Astrocyte (in vitro differentiated cells and primary cell): Measurements from ENCODE around the gene WNT11. TPM values are rescaled to one million over a fixed set of nuclear protein-coding genes. Genes with fewer than 3 reads are reported as not detected.

Experiments
- DNase-seq: peaks from one replicate; pipeline ENCODE4 v3.0.0-alpha.2; 2010; ENCODE audit warnings: low read depth
- FAIRE-seq: peaks from 2 replicates; lab custom pipeline; 2011; peaks lifted over from hg19 to GRCh38; lab: Jason Lieb, UNC
- H2AFZ ChIP-seq: 2 replicates; pipeline ENCODE4 v1.6.0; 2012; ENCODE audit warnings: low read depth, low read length, inconsistent platforms
- H3K27ac ChIP-seq: 2 replicates; pipeline ENCODE4 v1.5.1; 2011; ENCODE audit warnings: low read depth, low read length, inconsistent platforms
- H3K27me3 ChIP-seq: 2 replicates; pipeline ENCODE4 v1.6.0; 2011; ENCODE audit warnings: low read length, inconsistent platforms; ENCODE audit not compliant: insufficient read depth
- H3K36me3 ChIP-seq: 2 replicates; pipeline ENCODE4 v1.5.1; 2011; ENCODE audit warnings: low read length, inconsistent platforms; ENCODE audit not compliant: insufficient read depth
- H3K4me1 ChIP-seq: 2 replicates; pipeline ENCODE4 v1.5.1; 2011; ENCODE audit warnings: low read length, inconsistent platforms; ENCODE audit not compliant: insufficient read depth
- H3K4me2 ChIP-seq: 2 replicates; pipeline ENCODE4 v1.6.0; 2012; ENCODE audit warnings: low read length, inconsistent platforms
- H3K4me3 ChIP-seq: 2 replicates; pipeline ENCODE4 v1.5.1; 2011; ENCODE audit warnings: low read depth, mild to moderate bottlenecking, low read length, inconsistent platforms; ENCODE audit not compliant: insufficient read depth
- H3K79me2 ChIP-seq: 2 replicates; pipeline ENCODE4 v1.6.0; 2012; ENCODE audit warnings: mild to moderate bottlenecking, low read length, inconsistent platforms; ENCODE audit not compliant: insufficient read depth
- H3K9ac ChIP-seq: 2 replicates; pipeline ENCODE4 v1.6.0; 2012; ENCODE audit warnings: mild to moderate bottlenecking, low read length, inconsistent platforms
- H3K9me3 ChIP-seq: 2 replicates; pipeline ENCODE4 v1.5.1; 2012; ENCODE audit warnings: low read depth, mild to moderate bottlenecking, low read length, inconsistent platforms; ENCODE audit not compliant: insufficient read depth
- H4K20me1 ChIP-seq: 2 replicates; pipeline ENCODE4 v1.6.0; 2012; ENCODE audit warnings: low read length, inconsistent platforms; ENCODE audit not compliant: insufficient read depth
- H3K27ac Mint-ChIP-seq: one replicate; pipeline ENCODE4 v1.8.0; 2021; ENCODE audit warnings: mild to moderate bottlenecking, mixed read lengths; ENCODE audit not compliant: unreplicated experiment
- H3K27me3 Mint-ChIP-seq: one replicate; pipeline ENCODE4 v1.8.0; 2021; ENCODE audit warnings: low read depth, mixed read lengths; ENCODE audit not compliant: unreplicated experiment
- H3K36me3 Mint-ChIP-seq: one replicate; pipeline ENCODE4 v1.8.0; 2021; ENCODE audit warnings: low read depth, mixed read lengths; ENCODE audit not compliant: unreplicated experiment
- H3K4me1 Mint-ChIP-seq: one replicate; pipeline ENCODE4 v1.8.0; 2021; ENCODE audit warnings: low read depth, mixed read lengths; ENCODE audit not compliant: unreplicated experiment
- H3K4me3 Mint-ChIP-seq: one replicate; pipeline ENCODE4 v1.8.0; 2021; ENCODE audit warnings: mild to moderate bottlenecking, moderate library complexity, mixed read lengths; ENCODE audit not compliant: unreplicated experiment
- H3K9me3 Mint-ChIP-seq: one replicate; pipeline ENCODE4 v1.8.0; 2021; ENCODE audit warnings: mild to moderate bottlenecking, mixed read lengths; ENCODE audit not compliant: unreplicated experiment
- CTCF ChIP-seq: IDR thresholded peaks from 2 replicates; pipeline ENCODE4 v1.5.1; 2011; ENCODE audit warnings: low read depth, mild to moderate bottlenecking, inconsistent platforms, low read length, moderate library complexity; ENCODE audit not compliant: insufficient read depth
- EZH2 ChIP-seq: IDR thresholded peaks from 2 replicates; pipeline ENCODE4 v1.6.1; 2012; ENCODE audit warnings: mild to moderate bottlenecking, low read length, inconsistent platforms; ENCODE audit not compliant: insufficient read depth
- total RNA-seq: library from RNA; stranded (reverse); gene quantifications from 2 replicates; pipeline ENCODE4 v1.2.1, GENCODE V29; 2021

WNT11 gene
- total RNA-seq, 1 donor from 2014 or later: 1.3 TPM

DNA sequence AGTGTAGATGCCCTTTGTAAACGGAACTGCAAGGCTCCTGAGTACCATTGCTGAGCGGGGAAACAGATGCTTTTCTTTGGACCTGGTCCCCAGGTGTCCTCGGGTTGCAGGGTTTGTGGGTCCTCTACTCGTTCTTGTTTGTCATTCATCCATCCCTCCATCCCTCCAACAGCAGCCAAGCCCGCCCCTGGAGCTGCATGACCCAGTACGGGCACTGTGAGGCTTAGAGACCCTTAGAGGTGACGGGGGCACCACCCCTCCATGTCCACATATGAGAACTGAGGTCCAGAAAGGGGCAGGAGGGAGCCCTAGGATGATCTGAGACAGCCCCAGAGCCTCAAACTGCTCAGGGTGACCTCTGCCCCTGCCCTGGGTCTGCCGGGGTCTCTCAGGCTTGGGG, 45.4 kb downstream of the WNT11 start:
- Mint-ChIP-seq H3K27ac (no peak overlapping the region), H3K9me3 (peaks cover 2% of the 10 kb centered on the region), H3K4me1 (no peaks in the 10 kb centered on the region), H3K27me3 (peaks cover 61% of the 10 kb centered on the region), H3K36me3 (no peaks in the 10 kb centered on the region), H3K4me3 (no peak overlapping the region)
- Histone ChIP-seq H3K9me3 (no peaks in the 10 kb centered on the region), H3K79me2 (no peaks in the 10 kb centered on the region), H3K4me3 (no peak overlapping the region), H3K27ac (no peak overlapping the region), H3K4me2 (no peak overlapping the region), H4K20me1 (no peaks in the 10 kb centered on the region), H3K27me3 (no peaks in the 10 kb centered on the region), H3K4me1 (no peaks in the 10 kb centered on the region), H3K36me3 (no peaks in the 10 kb centered on the region), H2AFZ (no peak overlapping the region), H3K9ac (no peak overlapping the region)
- TF ChIP-seq EZH2 (no peak), CTCF (no peak)
- DNase-seq (no peak), FAIRE-seq (no peak)

GRCh38 chr11:76159983-76160661, 46.2 kb downstream of the WNT11 start:
- Histone ChIP-seq H3K36me3 (no peaks in the 10 kb centered on the region), H3K27ac (no peak overlapping the region), H3K9me3 (no peaks in the 10 kb centered on the region), H3K27me3 (no peaks in the 10 kb centered on the region), H3K79me2 (no peaks in the 10 kb centered on the region), H3K4me2 (no peak overlapping the region), H3K4me3 (no peak overlapping the region), H3K9ac (no peak overlapping the region), H4K20me1 (no peaks in the 10 kb centered on the region), H3K4me1 (no peaks in the 10 kb centered on the region), H2AFZ (no peak overlapping the region)
- TF ChIP-seq EZH2: no peak
- no peak for TF ChIP-seq CTCF
- H3K36me3 Mint-ChIP-seq: no peaks in the 10 kb centered on the region
- peaks cover 2% of the 10 kb centered on the region for H3K9me3 Mint-ChIP-seq
- FAIRE-seq: no peak
- no peak for DNase-seq
- H3K27me3 Mint-ChIP-seq: peaks cover 61% of the 10 kb centered on the region
- no peaks in the 10 kb centered on the region for H3K4me1 Mint-ChIP-seq
- H3K27ac Mint-ChIP-seq: no peak overlapping the region
- H3K4me3 Mint-ChIP-seq: no peak overlapping the region

DNA sequence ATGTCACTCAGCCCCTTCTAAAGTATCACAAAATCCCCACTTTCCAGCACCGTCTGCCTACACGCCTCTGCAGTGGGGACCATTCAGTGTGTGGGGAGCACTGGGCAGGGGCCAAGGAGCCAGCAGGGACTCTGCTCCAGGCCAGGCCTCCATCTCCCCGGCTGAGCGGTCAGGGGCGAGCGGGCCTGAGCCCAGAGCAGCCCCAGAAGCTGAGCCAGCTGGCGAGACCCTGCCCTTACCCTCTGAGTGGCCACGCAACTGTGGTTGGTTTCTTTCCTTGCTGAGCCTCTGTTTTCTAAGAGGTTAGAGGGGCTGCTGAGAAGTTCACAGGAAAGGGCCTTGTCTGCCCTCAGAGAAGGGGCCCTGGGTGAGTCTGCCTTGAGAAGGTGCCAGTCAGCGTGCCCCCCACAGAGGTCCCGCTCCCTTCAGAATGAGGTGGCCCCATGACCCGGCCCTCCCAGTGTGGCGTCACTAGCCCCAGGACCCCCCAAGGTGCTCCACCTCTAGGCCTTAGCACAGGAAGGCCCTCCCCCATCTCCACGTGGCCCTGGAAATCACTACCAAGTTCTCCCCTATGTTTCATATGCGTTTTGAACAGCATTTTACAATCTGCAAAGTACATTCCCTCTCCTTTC, 46.9 kb downstream of the WNT11 start:
- Histone ChIP-seq H2AFZ (no peak overlapping the region), H4K20me1 (no peaks in the 10 kb centered on the region), H3K27ac (no peak overlapping the region), H3K27me3 (no peaks in the 10 kb centered on the region), H3K4me1 (no peaks in the 10 kb centered on the region), H3K4me3 (no peak overlapping the region), H3K9me3 (no peaks in the 10 kb centered on the region), H3K79me2 (no peaks in the 10 kb centered on the region), H3K4me2 (no peak overlapping the region), H3K9ac (no peak overlapping the region), H3K36me3 (no peaks in the 10 kb centered on the region)
- FAIRE-seq (no peak), DNase-seq (no peak)
- Mint-ChIP-seq H3K27me3 (peaks cover 62% of the 10 kb centered on the region), H3K36me3 (no peaks in the 10 kb centered on the region), H3K27ac (no peak overlapping the region), H3K4me3 (no peak overlapping the region), H3K9me3 (peaks cover 2% of the 10 kb centered on the region), H3K4me1 (no peaks in the 10 kb centered on the region)
- TF ChIP-seq CTCF: no peak
- no peak for TF ChIP-seq EZH2
